Muscle layer of colon (tissue), 2 donors: ENCODE measurements around the gene KIDINS220.

Experiments
- H3K27ac ChIP-seq: one replicate; pipeline ENCODE4 v1.7.0; 2013; ENCODE audit warnings: low read depth, mild to moderate bottlenecking, low read length, moderate library complexity
- H3K27me3 ChIP-seq, 2 donors: one replicate each; pipeline ENCODE4 v1.7.0; 2013; ENCODE audit warnings: low read length in 2 of 2, mild to moderate bottlenecking in 2 of 2; ENCODE audit not compliant: insufficient read depth in 2 of 2, control insufficient read depth in 1 of 2
- H3K36me3 ChIP-seq: one replicate; pipeline ENCODE4 v1.7.0; 2013; ENCODE audit warnings: mild to moderate bottlenecking, low read length; ENCODE audit not compliant: insufficient read depth
- H3K4me1 ChIP-seq: one replicate; pipeline ENCODE4 v1.7.0; 2013; ENCODE audit warnings: mild to moderate bottlenecking, low read length; ENCODE audit not compliant: insufficient read depth
- H3K4me3 ChIP-seq, 2 donors: one replicate each; pipeline ENCODE4 v1.7.0; 2013; ENCODE audit warnings: low read length in 2 of 2, low read depth in 1 of 2, mild to moderate bottlenecking in 1 of 2, moderate library complexity in 1 of 2
- H3K9ac ChIP-seq: one replicate; pipeline ENCODE4 v1.7.0; 2013; ENCODE audit warnings: low read length
- H3K9me3 ChIP-seq: one replicate; pipeline ENCODE4 v1.7.0; 2013; ENCODE audit warnings: mild to moderate bottlenecking, low read length
- donor health status: abdominal sarcoma.
- donor health status: Adenocarcinoma of cecum.

Gene KIDINS220

DNA sequence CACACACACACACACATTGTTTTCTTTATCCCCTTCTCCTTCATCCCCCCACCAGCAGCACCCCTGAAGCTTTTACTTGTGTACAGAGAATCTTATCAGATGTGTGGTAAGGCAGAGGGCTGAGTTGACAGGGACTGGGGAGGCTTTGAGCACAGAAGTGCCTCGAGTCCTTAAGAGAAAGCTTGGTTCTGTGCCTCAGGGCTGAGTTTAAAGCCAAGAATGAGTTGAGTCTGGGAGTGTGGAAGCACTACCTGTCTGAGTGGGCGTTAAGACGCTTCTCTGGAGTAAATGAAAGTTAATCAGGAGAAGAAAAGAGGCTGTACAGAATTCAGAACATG lies 152.9 kb downstream of the KIDINS220 start:
- peak overlapping the region; percentile 94 for H3K27ac ChIP-seq
- no peaks in the 10 kb centered on the region for H3K27me3 ChIP-seq
- no peak overlapping the region for H3K9ac ChIP-seq
- H3K36me3 ChIP-seq: no peaks in the 10 kb centered on the region
- H3K4me3 ChIP-seq: peak overlapping the region; percentile 66 to 75
- no peaks in the 10 kb centered on the region for H3K9me3 ChIP-seq
- peaks cover 14% of the 10 kb centered on the region for H3K4me1 ChIP-seq

GRCh38 chr2:8682719-8683667 lies 154.4 kb downstream of the KIDINS220 start:
- peaks cover 14% of the 10 kb centered on the region for H3K4me1 ChIP-seq
- H3K9me3 ChIP-seq: no peaks in the 10 kb centered on the region
- no peaks in the 10 kb centered on the region for H3K36me3 ChIP-seq
- H3K27ac ChIP-seq: peak overlapping the region; percentile 85
- H3K4me3 ChIP-seq: peak overlapping the region; percentile 91 to 98
- H3K27me3 ChIP-seq: no peaks in the 10 kb centered on the region
- H3K9ac ChIP-seq: peak overlapping the region; percentile 86

GRCh38 chr2:8681786-8682692 lies 155.4 kb downstream of the KIDINS220 start, which contains the start of gene ID2:
Gene ID2, plus strand, starts transcription at chr2:8682056. Its CDS starts 110 bp downstream, at chr2:8682166.
- Histone ChIP-seq H3K4me1 (peaks cover 19% of the 10 kb centered on the region), H3K27me3 (no peaks in the 10 kb centered on the region), H3K9me3 (no peaks in the 10 kb centered on the region), H3K4me3 (peak within 1 kb of the TSS; percentile 91 to 98), H3K36me3 (no peaks in the 10 kb centered on the region), H3K27ac (peak within 1 kb of the TSS; percentile 95), H3K9ac (peak within 1 kb of the TSS; percentile 86)

- Histone ChIP-seq H3K27ac (peak overlapping the region; percentile 95), H3K36me3 (no peaks in the 10 kb centered on the region), H3K27me3 (no peaks in the 10 kb centered on the region), H3K4me1 (peaks cover 20% of the 10 kb centered on the region), H3K9ac (peak overlapping the region; percentile 31), H3K4me3 (peak overlapping the region; percentile 43 to 58), H3K9me3 (no peaks in the 10 kb centered on the region)
These were observed 156.3 kb downstream of the KIDINS220 start for GRCh38 chr2:8680822-8681760.

GRCh38 chr2:8679827-8680731 lies 157.3 kb downstream of the KIDINS220 start:
- Histone ChIP-seq H3K4me3 (peak overlapping the region; percentile 51 to 58), H3K27ac (peak overlapping the region; percentile 95), H3K9me3 (no peaks in the 10 kb centered on the region), H3K4me1 (peaks cover 18% of the 10 kb centered on the region), H3K27me3 (no peaks in the 10 kb centered on the region), H3K36me3 (no peaks in the 10 kb centered on the region), H3K9ac (peak overlapping the region; percentile 69)

GRCh38 chr2:8679567-8679826 lies 157.9 kb downstream of the KIDINS220 start:
- Histone ChIP-seq H3K4me1 (peaks cover 18% of the 10 kb centered on the region), H3K4me3 (peak overlapping the region; percentile 51 to 58), H3K9ac (peak overlapping the region; percentile 69), H3K9me3 (peaks cover 5% of the 10 kb centered on the region), H3K36me3 (no peaks in the 10 kb centered on the region), H3K27me3 (no peaks in the 10 kb centered on the region), H3K27ac (peak overlapping the region; percentile 95)
